COLO829 (cell line): ENCODE measurements around the gene FN1.

ENCODE experiments used
- DNase-seq: peaks from one replicate; pipeline ENCODE4 v3.0.0; 2012; ENCODE audit warnings: low spot score

The FN1 gene

DNA sequence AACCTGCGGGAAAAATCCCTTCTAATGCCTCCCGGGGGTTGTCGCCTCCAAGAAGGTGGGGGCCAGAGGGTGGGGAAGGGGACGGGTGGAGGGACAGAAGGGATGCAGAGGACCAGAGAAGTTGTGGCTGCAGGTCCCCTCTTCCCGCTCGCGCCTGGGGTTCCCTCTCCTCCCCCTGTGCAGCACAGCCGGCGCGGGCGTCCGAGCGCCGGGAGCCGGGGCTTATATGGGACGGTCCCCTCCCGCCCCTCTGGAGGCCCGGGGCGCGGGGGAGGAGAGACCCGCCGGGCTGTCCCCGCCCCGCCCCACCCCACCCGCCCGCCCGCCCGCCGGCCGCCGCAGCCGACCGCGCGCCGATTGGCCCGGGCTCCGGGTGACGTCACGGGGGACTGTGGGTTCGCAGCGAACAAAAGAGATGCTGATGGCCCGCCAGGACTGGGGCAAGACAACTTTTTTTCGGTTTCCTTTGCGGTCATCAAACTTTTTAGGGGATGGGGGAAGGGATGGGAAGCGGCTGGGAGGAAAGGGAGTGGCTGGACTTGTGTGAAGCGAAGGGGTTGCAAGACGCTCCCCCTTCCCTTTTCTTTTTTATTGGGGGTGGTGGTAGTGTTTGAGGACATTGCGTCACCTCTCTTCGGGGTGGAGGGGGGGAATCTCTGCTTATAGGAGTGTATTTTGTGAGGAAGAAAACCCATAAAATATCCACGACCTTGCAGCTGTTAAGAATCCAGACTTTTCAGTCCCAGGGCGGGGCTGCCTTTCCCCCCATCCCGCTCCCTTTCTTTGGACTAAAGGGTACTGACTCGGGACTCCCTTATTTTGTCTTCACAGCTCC is at the start of gene FN1:
Gene FN1 (minus strand): TSS at position 199 of the 835 bp plus-strand sequence. CDS start 266 bp downstream, outside the sequence.
- DNase-seq: peak; percentile 86

DNA sequence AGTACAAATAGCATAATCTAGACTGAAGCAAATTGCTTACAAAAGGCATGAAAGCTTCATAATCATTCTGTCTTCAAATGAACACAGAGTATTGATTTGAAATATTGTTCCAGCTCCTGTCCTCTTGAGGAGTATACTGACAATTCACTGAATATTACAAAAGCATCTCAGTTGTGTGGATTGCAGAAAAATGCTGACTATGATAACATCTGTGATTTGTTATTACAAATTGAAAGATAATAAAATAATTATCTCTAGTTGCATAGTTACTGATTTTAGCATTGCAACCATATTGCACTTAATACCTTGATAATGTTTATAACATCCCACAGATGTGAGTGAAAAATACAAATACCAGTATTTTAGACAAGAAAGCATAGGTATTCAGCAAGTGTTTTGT is 49.2 kb upstream of the FN1 start:
- no peak for DNase-seq

DNA sequence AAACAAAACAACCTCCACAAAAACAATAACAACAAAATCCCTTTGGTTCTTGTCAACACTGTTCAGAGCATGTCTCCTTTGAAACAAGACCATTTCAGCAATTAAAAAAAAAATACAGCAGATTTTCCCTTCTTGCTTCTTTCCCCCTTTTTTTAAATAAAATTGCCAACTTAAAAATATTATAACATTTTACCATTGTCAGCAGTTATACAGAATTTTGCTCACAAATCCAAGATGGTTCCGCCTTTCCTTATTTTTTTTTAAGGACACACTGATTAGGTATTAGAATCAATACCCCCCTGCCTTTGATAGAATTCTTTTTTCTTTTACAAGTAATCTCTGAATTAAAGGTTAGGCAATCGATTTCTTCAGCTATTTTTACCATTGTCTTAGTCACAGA is 48.7 kb upstream of the FN1 start:
- no peak for DNase-seq

DNA sequence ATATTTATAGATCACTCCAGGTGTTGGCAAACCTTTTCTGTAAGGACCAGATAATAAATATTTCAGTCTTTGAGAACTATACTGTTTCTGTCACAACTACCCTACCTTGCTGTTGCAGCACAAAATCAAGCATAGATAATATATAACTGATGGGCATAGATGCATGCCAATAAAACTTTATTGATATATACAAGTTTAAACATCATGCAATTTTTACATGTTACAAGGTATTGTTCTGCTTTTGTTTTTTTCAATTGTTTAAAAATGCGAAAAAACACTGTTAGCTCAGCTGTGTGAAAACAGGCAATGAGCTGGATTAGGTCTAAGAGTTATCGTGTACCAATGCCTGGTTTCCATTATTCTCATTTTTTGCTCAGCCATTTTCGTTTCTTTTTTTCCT is 47.6 kb upstream of the FN1 start:
- no peak for DNase-seq

DNA sequence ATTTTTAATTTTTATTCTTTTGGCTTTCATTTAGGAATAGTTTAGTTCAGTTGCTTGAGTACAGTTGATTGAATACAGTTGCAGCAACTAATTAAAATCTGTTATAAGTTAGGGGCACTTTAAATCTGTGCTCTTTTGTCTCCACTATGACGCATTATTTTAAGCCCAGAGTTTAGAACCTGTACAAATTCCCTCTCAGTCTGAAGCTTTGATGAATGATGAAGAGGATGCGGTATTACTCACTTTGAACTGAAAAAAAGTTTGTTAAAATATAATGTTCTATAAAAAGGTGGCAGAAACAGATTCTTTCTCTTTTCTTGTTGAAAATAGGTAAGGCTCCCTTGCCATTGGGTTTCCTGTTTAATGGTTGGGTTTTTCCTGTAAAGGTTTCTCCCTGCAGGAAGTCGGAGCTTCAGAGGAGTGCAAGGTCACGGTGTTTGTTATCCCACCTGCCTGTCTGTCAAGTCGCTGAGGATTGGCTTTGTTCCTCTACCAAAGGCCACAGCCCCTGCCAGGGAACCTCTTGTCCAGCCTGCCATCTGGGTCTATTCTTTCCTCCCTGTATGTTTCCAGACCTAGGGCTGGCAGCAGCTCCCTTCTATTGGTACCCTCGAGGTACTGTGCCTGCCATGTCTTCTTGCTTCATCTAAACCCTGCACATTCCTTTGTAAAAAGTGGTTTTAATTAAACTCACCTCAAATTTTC is 43.8 kb upstream of the FN1 start:
- no peak for DNase-seq

DNA sequence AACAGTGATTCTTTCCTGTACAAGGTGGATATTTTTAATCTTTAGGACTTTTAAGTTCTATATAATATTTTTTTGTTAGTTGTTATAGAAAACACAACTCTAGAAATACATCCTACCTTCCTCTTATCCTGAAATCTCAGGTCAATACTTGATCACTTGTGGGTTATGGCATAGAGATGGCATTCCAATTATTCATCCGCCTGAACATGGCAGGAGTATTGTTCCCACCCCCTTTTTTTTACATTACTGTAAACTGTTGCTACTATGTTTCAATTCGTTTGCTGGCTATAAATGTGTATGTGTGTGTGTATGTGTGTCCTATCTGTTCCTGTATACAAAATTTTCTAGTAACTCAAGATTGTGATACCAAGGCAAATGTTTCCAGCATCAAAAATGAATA is 43.3 kb upstream of the FN1 start:
- DNase-seq: no peak

DNA sequence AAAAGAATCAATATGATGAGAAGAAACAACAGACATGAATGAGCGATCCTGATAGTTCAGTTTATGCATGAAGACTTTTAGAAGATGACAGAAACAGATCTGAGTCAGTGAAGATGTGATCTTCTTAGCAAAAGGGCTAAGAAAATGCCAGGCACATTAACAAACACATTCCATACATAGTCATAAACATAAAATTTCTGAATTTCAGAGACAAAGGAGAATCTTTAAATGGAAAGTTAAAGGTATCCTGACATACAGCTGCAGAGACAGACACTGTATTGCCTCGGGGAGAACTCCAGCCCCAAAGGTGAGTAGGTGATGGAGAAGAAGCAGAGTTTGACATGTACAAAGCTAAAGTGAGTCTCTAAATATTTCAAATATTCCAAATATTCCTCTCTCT is 40.6 kb upstream of the FN1 start:
- DNase-seq: no peak

DNA sequence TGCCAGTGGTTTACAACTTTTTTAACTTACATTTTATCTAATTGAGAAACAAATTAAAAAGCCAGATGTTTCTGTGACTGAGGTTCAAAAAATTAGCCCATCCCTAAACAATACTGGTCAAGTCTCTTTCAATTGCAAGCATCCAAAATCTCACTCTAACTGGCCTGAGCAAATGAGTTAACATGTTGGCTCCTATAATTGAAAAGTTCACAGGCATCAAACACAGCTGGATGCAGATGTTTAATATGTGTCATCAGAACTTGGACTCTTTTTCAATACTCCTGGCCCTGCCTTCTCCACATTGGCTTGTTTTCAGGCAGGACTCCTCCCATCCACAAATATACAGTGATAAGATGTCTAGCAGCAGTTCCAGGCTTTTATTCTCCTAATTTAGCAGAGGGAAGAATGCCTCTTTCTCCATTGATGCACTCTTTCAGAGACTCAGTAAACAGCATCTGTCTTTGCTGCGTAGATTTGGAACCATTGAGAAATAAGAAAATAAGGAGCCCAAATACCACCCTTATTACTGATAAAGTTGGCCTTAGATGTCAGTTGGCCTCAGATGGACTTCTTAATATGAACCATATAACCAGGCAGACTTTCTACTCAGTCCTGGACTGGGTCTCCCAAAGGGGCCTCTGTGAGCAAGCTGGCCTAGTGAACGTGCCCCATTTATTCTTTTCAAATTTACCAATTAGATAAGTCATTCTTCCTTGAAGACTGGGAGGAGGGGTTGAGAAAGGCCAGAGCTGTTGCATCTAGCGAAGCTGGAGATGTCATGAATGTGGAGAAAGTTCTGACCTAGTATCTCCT is 30.4 kb upstream of the FN1 start:
- no peak for DNase-seq

DNA sequence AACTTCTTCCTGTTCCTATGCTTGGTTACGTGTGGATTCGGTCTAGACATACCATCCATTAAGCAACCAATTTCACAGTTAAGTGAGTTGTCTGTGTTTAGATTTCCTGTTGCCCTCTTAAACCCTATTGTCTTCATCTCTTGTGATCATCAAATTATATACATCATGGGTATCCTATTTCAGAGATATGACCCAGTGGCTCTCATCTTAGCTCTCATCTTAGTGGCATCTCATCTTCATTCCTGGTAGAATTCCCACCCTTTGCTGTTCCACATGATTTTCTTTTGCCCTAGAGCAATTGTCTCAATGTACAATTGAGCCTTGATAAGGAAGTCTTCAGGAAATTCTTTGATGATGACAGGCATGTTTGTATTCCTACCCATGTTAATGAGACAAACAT is 29.4 kb upstream of the FN1 start:
- DNase-seq: peak; percentile 73

DNA sequence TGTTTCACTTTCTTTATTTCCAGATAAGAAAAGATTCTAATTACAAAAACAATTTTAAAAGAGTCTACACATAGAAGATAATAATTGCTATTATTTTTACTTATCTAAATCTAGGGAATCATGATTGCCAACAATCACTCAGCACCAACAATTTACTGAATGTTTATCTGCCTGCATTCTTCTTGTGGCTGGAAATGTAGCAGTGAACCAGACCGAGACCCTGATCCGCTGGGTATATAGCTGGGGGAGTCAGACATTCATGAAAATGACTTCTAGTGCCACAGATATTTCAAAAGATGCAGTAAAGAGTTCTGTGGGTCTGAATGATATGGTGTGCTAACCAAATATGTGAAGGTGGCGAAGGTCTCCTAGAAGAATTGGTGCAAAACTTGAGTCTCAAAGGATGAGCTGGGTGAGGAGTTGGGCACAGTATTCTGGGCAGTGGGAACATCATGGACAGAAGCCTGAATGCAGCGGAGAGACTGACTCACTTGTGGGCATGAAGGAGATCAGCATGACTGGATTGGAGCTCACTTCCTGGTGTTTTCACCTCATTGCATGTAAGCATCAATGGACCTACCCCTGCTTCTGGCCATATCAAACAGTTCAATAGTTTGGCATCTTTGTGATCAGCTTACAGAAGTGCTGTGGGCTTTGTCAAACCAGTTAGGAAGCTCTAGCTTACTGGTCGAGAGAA is 26.1 kb upstream of the FN1 start:
- no peak for DNase-seq

DNA sequence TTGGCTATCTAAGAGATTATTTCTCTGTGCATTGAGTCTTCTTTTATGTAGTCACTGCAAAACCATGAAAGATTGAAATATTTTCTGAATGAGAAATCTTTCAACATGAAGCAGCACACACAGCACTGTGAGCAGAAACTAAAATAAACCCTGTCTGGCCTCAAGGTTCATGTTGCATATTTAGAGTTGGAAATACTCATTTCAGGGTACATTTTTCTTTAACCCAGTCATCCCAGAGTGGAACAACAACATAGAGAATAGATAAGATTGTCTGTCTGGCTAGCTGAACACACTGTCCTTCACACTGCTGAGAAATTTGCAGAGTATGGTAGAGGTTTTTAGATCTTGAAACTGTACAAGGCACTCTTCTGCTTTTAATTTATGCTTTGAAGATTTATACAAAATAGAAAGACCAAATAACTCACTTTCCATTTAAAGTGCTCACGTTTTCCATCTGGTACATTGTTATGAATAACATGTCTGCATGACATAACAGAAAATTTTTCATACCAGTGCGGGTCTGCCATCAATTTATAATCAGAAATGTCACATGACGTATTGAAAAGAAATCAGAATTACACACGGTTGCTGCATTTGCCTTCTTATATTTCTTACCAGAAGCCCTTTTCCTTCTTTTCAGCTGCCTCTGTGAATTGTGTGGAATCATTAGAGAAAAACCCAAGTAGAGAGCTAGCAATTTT is 25.0 kb upstream of the FN1 start:
- DNase-seq: peak; percentile 13

DNA sequence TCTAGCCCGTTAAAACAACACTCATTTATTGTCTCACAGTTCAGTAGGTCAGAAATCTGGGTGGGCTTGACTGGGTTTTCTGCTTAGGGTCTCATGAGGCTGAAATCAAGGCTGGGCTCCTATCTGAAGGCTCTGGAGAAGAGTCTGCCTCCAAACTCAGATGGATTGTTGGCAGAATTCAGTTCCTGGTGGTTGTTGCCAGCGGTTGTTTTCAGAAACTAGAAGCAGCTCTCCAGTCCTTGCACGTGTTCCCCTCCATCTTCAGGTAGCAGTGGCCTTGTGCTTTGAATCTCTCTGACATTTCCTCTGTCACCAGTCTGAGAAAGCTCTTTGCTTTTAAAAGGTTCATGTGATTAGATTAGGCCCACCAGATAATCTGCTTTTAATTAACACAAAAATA is 20.1 kb upstream of the FN1 start:
- DNase-seq: no peak

DNA sequence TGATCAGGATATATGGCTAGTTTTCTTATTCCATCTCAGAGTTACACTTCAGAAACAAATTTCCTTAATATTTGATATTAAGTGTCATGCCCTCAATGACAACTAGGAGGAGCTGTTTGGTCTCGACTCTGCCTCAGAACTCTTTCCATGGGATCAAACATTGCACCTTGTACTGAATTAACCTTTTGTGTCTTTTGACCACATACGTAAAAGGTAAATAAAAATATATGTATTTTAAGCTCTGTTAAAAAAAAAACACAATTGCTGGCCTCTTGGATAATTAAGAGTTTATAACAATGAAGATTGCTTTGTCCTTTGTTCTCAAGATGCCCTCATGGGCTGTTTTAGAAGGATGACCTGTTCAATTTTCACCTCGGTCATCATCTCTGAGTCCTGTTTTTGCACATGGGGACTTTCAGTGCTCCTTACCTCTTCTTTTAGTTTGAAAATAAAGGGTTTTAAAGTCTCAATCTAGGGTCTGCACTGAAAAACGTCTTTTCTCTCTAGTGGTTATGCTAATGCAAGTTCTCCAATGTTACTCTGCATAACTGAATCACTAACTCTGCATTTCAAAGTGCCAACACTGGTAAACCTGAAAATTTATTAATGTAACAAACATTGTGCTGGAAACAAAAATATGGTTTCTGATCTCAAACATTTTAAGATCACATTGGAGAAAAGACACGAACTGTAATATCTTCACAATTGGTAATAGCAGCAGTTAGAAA is 18.8 kb upstream of the FN1 start:
- peak; percentile 46 for DNase-seq

DNA sequence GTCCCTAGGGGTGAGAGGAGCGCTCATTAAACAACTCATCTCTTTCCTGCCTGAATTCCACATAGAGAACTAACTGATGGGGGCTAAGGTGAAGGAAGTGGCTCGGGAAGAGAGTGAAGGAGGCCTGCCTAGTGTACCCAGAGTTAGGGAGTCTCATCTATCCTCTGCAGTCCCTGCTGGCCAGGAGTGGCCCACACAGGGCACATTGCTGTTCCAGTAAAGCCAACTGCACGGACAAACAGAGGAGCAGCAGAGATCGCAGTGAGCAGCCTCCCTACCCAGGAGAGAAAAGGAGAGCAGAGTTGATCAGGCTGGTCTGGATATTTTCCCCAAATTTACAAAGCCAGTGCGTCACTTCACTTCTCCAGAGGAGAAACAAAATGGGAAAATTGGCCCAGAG is 16.9 kb upstream of the FN1 start:
- no peak for DNase-seq

DNA sequence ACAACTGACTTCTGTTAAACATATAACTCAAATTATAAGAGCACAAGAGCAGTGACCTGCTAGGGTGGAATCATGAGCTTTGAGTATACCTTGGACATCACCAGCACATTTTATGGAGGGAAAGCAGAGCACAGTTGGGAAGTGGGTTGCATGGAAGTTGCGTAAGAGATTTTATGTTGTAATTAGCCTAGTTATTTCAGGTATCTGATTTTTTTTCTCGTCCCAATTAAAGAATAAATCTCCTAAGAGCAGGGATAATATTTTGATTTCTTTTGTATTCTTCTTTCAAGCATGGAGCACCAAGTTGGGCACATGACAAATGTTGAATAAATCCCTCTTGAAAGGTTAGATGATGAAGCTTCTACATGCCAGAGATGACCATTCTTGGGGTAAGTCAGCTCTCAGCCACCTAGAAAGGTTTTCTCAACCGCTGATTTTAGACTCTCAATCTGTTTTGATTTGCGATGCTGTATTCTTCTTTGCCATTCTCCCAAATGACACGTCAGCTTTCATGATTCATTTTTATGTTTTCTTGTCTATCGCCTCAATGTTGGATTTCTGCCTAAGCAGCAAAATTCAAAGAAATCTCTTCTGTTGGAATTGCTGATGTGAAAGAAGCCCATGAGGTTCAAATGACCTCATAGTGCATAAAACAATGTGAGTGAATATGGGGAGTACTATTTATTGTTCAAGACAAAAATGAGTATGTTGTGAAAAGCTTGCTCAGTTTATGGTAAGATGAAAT is 15.3 kb upstream of the FN1 start:
- no peak for DNase-seq

DNA sequence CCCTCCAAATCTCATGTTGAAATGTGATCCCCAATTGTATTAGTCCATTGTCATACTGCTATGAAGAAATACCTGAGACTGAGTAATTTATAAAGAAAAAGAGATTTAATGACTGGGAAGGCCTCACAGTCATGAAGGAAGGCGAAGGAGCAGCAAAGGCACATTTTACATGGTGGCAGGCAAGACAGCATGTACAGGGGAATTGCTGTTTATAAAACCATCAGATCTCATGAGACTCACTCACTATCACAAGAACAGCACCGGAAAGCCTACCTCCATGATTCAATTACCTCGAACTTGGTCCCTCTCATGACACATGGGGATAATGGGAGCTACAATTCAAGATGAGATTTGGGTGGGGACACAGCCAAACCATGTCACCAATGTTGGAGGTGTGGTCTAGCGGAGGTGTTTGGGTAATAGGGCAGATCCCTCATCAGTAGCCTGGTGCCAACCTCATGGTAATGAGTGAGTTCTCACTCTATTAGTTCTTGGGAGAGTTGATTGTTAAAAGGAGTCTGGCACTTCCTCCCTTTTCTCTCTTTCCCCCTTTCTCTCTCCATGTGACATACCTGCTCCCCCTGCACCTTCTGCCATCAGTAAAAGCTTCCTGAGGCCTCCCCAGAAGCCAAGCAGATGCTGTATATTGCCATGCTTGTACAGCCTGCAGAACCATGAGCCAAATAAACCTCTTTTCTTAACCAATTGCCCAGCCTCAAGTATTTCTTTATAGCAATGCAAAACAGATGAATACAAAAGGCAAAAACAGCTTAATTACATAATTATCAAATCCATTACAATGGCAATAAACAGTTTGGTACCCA is 14.5 kb upstream of the FN1 start:
- no peak for DNase-seq

DNA sequence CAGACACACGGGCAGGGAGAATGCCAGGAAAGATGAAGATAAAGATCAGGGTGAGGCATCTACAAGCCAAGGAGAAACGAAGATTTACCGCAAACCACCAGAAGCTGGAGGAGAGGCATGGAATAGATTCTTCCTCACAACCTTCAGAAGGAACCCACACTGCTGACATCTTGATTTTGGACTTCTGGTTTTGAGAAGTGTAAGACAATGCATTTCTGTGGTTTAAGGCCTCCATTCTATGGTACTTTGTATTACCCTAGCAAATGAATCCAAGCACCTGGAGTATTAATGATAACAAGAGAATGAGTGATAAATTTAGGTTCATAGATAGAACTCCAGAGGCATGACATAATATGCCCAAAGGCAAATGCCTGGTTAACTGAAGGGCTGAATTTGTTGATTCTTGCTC is 11.8 kb upstream of the FN1 start:
- DNase-seq: no peak

DNA sequence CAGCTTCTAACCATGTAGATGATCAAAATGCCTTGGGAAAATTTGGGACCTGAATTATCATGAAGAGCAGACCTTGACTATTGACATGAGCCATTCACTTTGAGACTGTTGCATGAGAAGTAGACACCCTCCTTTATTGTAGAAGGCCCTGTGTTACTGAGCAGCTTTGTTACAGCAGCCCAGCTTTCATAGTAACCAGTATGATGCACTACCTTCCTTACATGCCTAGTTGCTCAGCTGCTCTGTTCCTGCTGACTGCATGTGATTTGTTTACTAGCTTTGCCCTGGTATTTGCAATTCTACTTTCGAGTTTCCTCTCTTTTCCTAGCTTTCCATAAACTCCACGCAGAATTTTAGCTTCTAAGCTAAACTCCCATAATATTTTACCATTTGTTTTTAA is 11.2 kb upstream of the FN1 start:
- no peak for DNase-seq

DNA sequence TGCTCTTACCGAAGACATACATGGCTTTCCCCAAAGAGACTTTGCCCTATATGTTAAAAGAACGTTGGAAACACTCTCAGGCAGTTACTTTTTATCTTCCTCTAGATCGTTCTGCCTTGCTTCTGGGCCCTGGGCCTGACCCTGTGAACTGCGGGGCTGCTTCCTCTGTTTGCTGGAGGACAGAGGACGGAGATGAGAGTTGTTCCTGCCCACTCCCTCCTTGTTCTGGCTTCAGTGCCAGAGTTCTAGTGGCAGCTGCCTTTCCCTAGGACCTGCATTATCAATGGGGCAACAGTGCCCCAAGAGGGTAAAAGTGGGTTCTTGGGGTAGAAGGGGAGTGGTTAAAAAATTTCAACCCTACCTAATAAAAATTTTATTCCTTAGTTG is 6.5 kb upstream of the FN1 start:
- DNase-seq: no peak
